Measurements from ENCODE around the gene TCEAL5.

DNA sequence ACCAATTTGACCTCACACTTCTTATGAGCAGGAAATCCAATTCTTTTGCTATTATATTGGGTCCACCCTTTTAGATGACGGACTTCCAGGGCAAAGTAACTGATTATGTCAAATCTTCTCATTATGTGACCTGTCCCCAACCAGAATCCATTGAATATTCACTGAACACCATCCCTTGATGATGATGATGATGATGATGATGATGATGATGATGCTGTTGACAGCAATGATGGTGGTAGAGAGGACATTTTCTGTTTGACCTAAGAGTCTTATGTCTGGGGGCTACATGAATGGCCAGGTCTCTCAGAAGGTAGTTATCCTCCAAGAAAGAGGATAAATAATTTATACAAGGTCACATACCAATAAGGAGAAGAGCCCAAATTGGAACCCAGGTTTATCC, 26.7 kb downstream of the TCEAL5 start:
- TF ChIP-seq, protein P1, sequence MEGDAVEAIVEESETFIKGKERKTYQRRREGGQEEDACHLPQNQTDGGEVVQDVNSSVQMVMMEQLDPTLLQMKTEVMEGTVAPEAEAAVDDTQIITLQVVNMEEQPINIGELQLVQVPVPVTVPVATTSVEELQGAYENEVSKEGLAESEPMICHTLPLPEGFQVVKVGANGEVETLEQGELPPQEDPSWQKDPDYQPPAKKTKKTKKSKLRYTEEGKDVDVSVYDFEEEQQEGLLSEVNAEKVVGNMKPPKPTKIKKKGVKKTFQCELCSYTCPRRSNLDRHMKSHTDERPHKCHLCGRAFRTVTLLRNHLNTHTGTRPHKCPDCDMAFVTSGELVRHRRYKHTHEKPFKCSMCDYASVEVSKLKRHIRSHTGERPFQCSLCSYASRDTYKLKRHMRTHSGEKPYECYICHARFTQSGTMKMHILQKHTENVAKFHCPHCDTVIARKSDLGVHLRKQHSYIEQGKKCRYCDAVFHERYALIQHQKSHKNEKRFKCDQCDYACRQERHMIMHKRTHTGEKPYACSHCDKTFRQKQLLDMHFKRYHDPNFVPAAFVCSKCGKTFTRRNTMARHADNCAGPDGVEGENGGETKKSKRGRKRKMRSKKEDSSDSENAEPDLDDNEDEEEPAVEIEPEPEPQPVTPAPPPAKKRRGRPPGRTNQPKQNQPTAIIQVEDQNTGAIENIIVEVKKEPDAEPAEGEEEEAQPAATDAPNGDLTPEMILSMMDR (IDR thresholded peaks at IDR 0.05): no peak
- TF ChIP-seq POLR2A (IDR thresholded peaks at IDR 0.05) (no peak), EP300 (IDR thresholded peaks at IDR 0.05) (no peak), POLR2AphosphoS5 (IDR thresholded peaks at IDR 0.05) (no peak)

All from stomach (tissue), 4 donors.